ENCODE measurements around the gene SHROOM3.

DNA sequence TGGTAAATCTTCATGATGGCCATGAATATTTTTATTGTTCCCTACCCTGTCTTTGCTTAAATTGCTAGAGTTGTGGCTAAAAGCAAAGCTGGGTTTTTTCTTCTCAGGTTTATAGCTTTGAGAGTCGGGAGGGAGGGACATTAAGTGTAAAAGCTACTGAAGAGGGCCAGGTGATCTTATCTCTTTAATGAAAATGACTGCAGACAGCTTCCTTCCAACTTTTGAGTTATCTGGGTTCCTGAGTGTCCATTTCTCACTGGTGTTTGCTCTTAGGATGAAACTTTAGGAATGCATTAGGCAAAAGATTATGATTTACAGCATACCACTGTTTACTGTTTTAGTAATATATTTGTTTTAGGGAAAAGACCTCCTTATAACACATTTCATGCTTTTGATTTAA lies 187.7 kb downstream of the SHROOM3 start:
- TF ChIP-seq, protein P1, sequence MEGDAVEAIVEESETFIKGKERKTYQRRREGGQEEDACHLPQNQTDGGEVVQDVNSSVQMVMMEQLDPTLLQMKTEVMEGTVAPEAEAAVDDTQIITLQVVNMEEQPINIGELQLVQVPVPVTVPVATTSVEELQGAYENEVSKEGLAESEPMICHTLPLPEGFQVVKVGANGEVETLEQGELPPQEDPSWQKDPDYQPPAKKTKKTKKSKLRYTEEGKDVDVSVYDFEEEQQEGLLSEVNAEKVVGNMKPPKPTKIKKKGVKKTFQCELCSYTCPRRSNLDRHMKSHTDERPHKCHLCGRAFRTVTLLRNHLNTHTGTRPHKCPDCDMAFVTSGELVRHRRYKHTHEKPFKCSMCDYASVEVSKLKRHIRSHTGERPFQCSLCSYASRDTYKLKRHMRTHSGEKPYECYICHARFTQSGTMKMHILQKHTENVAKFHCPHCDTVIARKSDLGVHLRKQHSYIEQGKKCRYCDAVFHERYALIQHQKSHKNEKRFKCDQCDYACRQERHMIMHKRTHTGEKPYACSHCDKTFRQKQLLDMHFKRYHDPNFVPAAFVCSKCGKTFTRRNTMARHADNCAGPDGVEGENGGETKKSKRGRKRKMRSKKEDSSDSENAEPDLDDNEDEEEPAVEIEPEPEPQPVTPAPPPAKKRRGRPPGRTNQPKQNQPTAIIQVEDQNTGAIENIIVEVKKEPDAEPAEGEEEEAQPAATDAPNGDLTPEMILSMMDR (IDR thresholded peaks at IDR 0.05): no peak
- TF ChIP-seq POLR2A (IDR thresholded peaks at IDR 0.05): no peak

Data from Peyer's patch (tissue), 4 donors.